ENCODE data around the gene JPT2. TPM values are rescaled to one million over a fixed set of nuclear protein-coding genes. Genes with fewer than 3 reads are reported as not detected.

JPT2 gene
- polyA plus RNA-seq, 3 donors from 2014 or later = 7.9 to 14.0 (median 8.3) TPM

- peak overlapping the region; percentile 62 to 92 (median 88) for H3K27ac Mint-ChIP-seq
- peak overlapping the region; percentile 76 to 94 (median 77) for H3K4me3 Mint-ChIP-seq
- H3K27me3 Mint-ChIP-seq (ENCODE audit: low read depth in 3 of 3) = peaks cover 0 to 4% (median 2%) of the 10 kb centered on the region in 3 donors
- no peaks in the 10 kb centered on the region for H3K9me3 Mint-ChIP-seq
- H3K4me1 Mint-ChIP-seq = peaks cover 66 to 72% of the 10 kb centered on the region in 2 donors
- DNase-seq = peak in 2 of 3 donors; percentile 14 to 24
- H3K36me3 Mint-ChIP-seq = peaks cover 15 to 29% (median 28%) of the 10 kb centered on the region in 3 donors
Observed at GRCh38 chr16:1640261-1640941, 37.7 kb upstream of the JPT2 start.

GRCh38 chr16:1641261-1641660 is 36.8 kb upstream of the JPT2 start:
- Mint-ChIP-seq H3K4me3 (peak overlapping the region in 2 of 5 donors; percentile 79 to 94), H3K9me3 (no peaks in the 10 kb centered on the region), H3K27me3 (ENCODE audit: low read depth in 3 of 3) (peaks cover 0 to 4% (median 2%) of the 10 kb centered on the region in 3 donors), H3K27ac (peak overlapping the region in 5 of 6 donors; percentile 10 to 91 (median 61)), H3K4me1 (peaks cover 69 to 77% of the 10 kb centered on the region in 2 donors), H3K36me3 (peaks cover 15 to 29% (median 28%) of the 10 kb centered on the region in 3 donors)
- no peak for DNase-seq

- peaks cover 0 to 4% (median 2%) of the 10 kb centered on the region in 3 donors for H3K27me3 Mint-ChIP-seq (ENCODE audit: low read depth in 3 of 3)
- H3K4me3 Mint-ChIP-seq = peak overlapping the region in 2 of 5 donors; percentile 37 to 48
- peaks cover 15 to 29% (median 28%) of the 10 kb centered on the region in 3 donors for H3K36me3 Mint-ChIP-seq
- H3K9me3 Mint-ChIP-seq = no peaks in the 10 kb centered on the region
- peak overlapping the region in 5 of 6 donors; percentile 25 to 89 (median 68) for H3K27ac Mint-ChIP-seq
- no peak for DNase-seq
- peaks cover 74 to 81% of the 10 kb centered on the region in 2 donors for H3K4me1 Mint-ChIP-seq
Observed at GRCh38 chr16:1642148-1642547, 35.9 kb upstream of the JPT2 start.

- H3K4me3 Mint-ChIP-seq = no peak overlapping the region
- peaks cover 15 to 30% (median 29%) of the 10 kb centered on the region in 3 donors for H3K36me3 Mint-ChIP-seq
- H3K27ac Mint-ChIP-seq = peak overlapping the region; percentile 18 to 81 (median 50)
- H3K9me3 Mint-ChIP-seq = no peaks in the 10 kb centered on the region
- no peak for DNase-seq
- H3K27me3 Mint-ChIP-seq (ENCODE audit: low read depth in 3 of 3) = peaks cover 0 to 5% (median 2%) of the 10 kb centered on the region in 3 donors
- peaks cover 74 to 79% of the 10 kb centered on the region in 2 donors for H3K4me1 Mint-ChIP-seq
Observed at GRCh38 chr16:1642753-1643152, 35.3 kb upstream of the JPT2 start.

GRCh38 chr16:1643521-1643920 is 34.6 kb upstream of the JPT2 start:
- Mint-ChIP-seq H3K4me3 (no peak overlapping the region), H3K27me3 (ENCODE audit: low read depth in 3 of 3) (peaks cover 0 to 7% (median 2%) of the 10 kb centered on the region in 3 donors), H3K36me3 (peaks cover 15 to 34% (median 27%) of the 10 kb centered on the region in 3 donors), H3K27ac (peak overlapping the region in 5 of 6 donors; percentile 12 to 82 (median 35)), H3K9me3 (no peaks in the 10 kb centered on the region), H3K4me1 (peaks cover 74 to 76% of the 10 kb centered on the region in 2 donors)
- no peak for DNase-seq

GRCh38 chr16:1645914-1646525 is 32.1 kb upstream of the JPT2 start:
- H3K27me3 Mint-ChIP-seq (ENCODE audit: low read depth in 3 of 3) = peaks cover 0 to 5% (median 2%) of the 10 kb centered on the region in 3 donors
- DNase-seq = peak; percentile 27 to 43 (median 33)

GRCh38 chr16:1647856-1648255 is 30.2 kb upstream of the JPT2 start:
- peak overlapping the region in 3 of 5 donors; percentile 17 to 48 (median 40) for H3K4me3 Mint-ChIP-seq
- H3K27ac Mint-ChIP-seq = peak overlapping the region; percentile 36 to 86 (median 72)
- DNase-seq = no peak
- peaks cover 10 to 33% (median 24%) of the 10 kb centered on the region in 3 donors for H3K36me3 Mint-ChIP-seq
- peaks cover 54 to 65% of the 10 kb centered on the region in 2 donors for H3K4me1 Mint-ChIP-seq
- H3K27me3 Mint-ChIP-seq (ENCODE audit: low read depth in 3 of 3) = peaks cover 0 to 7% (median 2%) of the 10 kb centered on the region in 3 donors
- no peaks in the 10 kb centered on the region for H3K9me3 Mint-ChIP-seq

More at GRCh38 chr16:1645914-1646525, 32.1 kb upstream of the JPT2 start:
- peak overlapping the region; percentile 45 to 91 (median 84) for H3K27ac Mint-ChIP-seq
- H3K36me3 Mint-ChIP-seq = peaks cover 15 to 30% (median 18%) of the 10 kb centered on the region in 3 donors
- peaks cover 58 to 65% of the 10 kb centered on the region in 2 donors for H3K4me1 Mint-ChIP-seq
- H3K9me3 Mint-ChIP-seq = no peaks in the 10 kb centered on the region
- peak overlapping the region; percentile 24 to 67 (median 52) for H3K4me3 Mint-ChIP-seq

- Mint-ChIP-seq H3K36me3 (peaks cover 14 to 36% (median 29%) of the 10 kb centered on the region in 3 donors), H3K4me3 (no peak overlapping the region), H3K9me3 (no peaks in the 10 kb centered on the region), H3K27me3 (ENCODE audit: low read depth in 3 of 3) (peaks cover 0 to 4% (median 2%) of the 10 kb centered on the region in 3 donors), H3K4me1 (peaks cover 42 to 58% of the 10 kb centered on the region in 2 donors), H3K27ac (peak overlapping the region in 1 of 6 donors; percentile 16)
- no peak for DNase-seq
Observed at GRCh38 chr16:1650131-1650530, 27.9 kb upstream of the JPT2 start.

GRCh38 chr16:1651094-1651973 is 26.7 kb upstream of the JPT2 start:
- no peak for DNase-seq
- H3K27ac Mint-ChIP-seq = peak overlapping the region in 5 of 6 donors; percentile 33 to 86 (median 60)
- H3K36me3 Mint-ChIP-seq = peaks cover 14 to 39% (median 29%) of the 10 kb centered on the region in 3 donors
- no peak overlapping the region for H3K4me3 Mint-ChIP-seq
- no peaks in the 10 kb centered on the region for H3K9me3 Mint-ChIP-seq
- H3K4me1 Mint-ChIP-seq = peaks cover 30 to 46% of the 10 kb centered on the region in 2 donors
- peaks cover 2 to 4% (median 2%) of the 10 kb centered on the region in 3 donors for H3K27me3 Mint-ChIP-seq (ENCODE audit: low read depth in 3 of 3)

GRCh38 chr16:1651974-1652312 is 26.1 kb upstream of the JPT2 start:
- no peak for DNase-seq
- Mint-ChIP-seq H3K9me3 (no peaks in the 10 kb centered on the region), H3K4me3 (no peak overlapping the region), H3K27ac (peak overlapping the region in 1 of 6 donors; percentile 73), H3K4me1 (peaks cover 24 to 40% of the 10 kb centered on the region in 2 donors), H3K36me3 (peaks cover 14 to 39% (median 29%) of the 10 kb centered on the region in 3 donors), H3K27me3 (ENCODE audit: low read depth in 3 of 3) (peaks cover 2 to 4% (median 2%) of the 10 kb centered on the region in 3 donors)

- Mint-ChIP-seq H3K27me3 (ENCODE audit: low read depth in 3 of 3) (peaks cover 2% of the 10 kb centered on the region in 3 donors), H3K27ac (no peak overlapping the region), H3K4me3 (no peak overlapping the region), H3K36me3 (peaks cover 10 to 35% (median 26%) of the 10 kb centered on the region in 3 donors), H3K4me1 (peaks cover 14 to 29% of the 10 kb centered on the region in 2 donors), H3K9me3 (no peaks in the 10 kb centered on the region)
- no peak for DNase-seq
Observed at GRCh38 chr16:1653023-1653422, 25.1 kb upstream of the JPT2 start.

GRCh38 chr16:1654505-1655268 is 23.4 kb upstream of the JPT2 start:
- H3K27me3 Mint-ChIP-seq (ENCODE audit: low read depth in 3 of 3) = peaks cover 2% of the 10 kb centered on the region in 3 donors
- H3K36me3 Mint-ChIP-seq = peaks cover 9 to 34% (median 22%) of the 10 kb centered on the region in 3 donors
- no peaks in the 10 kb centered on the region for H3K9me3 Mint-ChIP-seq
- DNase-seq = no peak
- no peak overlapping the region for H3K4me3 Mint-ChIP-seq
- peaks cover 9 to 17% of the 10 kb centered on the region in 2 donors for H3K4me1 Mint-ChIP-seq
- no peak overlapping the region for H3K27ac Mint-ChIP-seq

All from immature natural killer cell (primary cell).